Jurkat, Clone E6-1 (cell line): Measurements from ENCODE around the gene OASL.
"Not testable (repeated sequence)": the region's sequence is repeated elsewhere in the genome, so short reads cannot be mapped to it uniquely, and the experiment has no call there.

ENCODE experiments used
- DNase-seq: peaks from one replicate; pipeline ENCODE4 v3.0.0-alpha.2; 2011; ENCODE audit warnings: low read depth, low spot score
- H3K4me3 ChIP-seq: 2 replicates; pipeline ENCODE4 v1.5.1; 2011; ENCODE audit warnings: mild to moderate bottlenecking, low read length, control low read depth, moderate library complexity

OASL gene

GRCh38 chr12:121060149-121061001 lies 21.3 kb upstream of the OASL start:
- DNase-seq, result peak; percentile 70
- peak overlapping the region; percentile 27 for H3K4me3 ChIP-seq

GRCh38 chr12:121059031-121059898 lies 20.2 kb upstream of the OASL start:
- DNase-seq, result no peak
- no peak overlapping the region for H3K4me3 ChIP-seq

- no peak for DNase-seq
- H3K4me3 ChIP-seq, result no peak overlapping the region
Observed at GRCh38 chr12:121057794-121058193, 18.7 kb upstream of the OASL start.

GRCh38 chr12:121053706-121054105 lies 14.7 kb upstream of the OASL start:
- no peak overlapping the region for H3K4me3 ChIP-seq
- no peak for DNase-seq

GRCh38 chr12:121050725-121051124 lies 11.7 kb upstream of the OASL start:
- DNase-seq, result no peak

GRCh38 chr12:121048442-121048841 lies 9.4 kb upstream of the OASL start:
- no peak overlapping the region for H3K4me3 ChIP-seq
- DNase-seq, result no peak

More at GRCh38 chr12:121050725-121051124, 11.7 kb upstream of the OASL start:
- H3K4me3 ChIP-seq, result no peak overlapping the region

- H3K4me3 ChIP-seq, DNase-seq: not testable (repeated sequence)
Observed at GRCh38 chr12:121047400-121047799, 8.4 kb upstream of the OASL start.

- no peak for DNase-seq
- H3K4me3 ChIP-seq, result no peak overlapping the region
Observed at GRCh38 chr12:121043067-121043466, 4.0 kb upstream of the OASL start.

GRCh38 chr12:121036810-121037326 lies 2.2 kb downstream of the OASL start:
- no peak overlapping the region for H3K4me3 ChIP-seq
- no peak for DNase-seq

GRCh38 chr12:121034616-121035305 lies 4.3 kb downstream of the OASL start:
- H3K4me3 ChIP-seq, result no peak overlapping the region
- DNase-seq, result no peak

- DNase-seq, result no peak
- H3K4me3 ChIP-seq, result no peak overlapping the region
Observed at GRCh38 chr12:121033625-121034349, 5.3 kb downstream of the OASL start.

GRCh38 chr12:121030576-121031212 lies 8.4 kb downstream of the OASL start:
- DNase-seq, result no peak
- H3K4me3 ChIP-seq, result no peak overlapping the region

GRCh38 chr12:121026274-121027045 lies 12.6 kb downstream of the OASL start:
- no peak for DNase-seq

GRCh38 chr12:121025442-121026226 lies 13.4 kb downstream of the OASL start:
- H3K4me3 ChIP-seq, result no peak overlapping the region
- no peak for DNase-seq

More at GRCh38 chr12:121026274-121027045, 12.6 kb downstream of the OASL start:
- H3K4me3 ChIP-seq, result no peak overlapping the region

- no peak overlapping the region for H3K4me3 ChIP-seq
- DNase-seq, result no peak
Observed at GRCh38 chr12:121023799-121024198, 15.2 kb downstream of the OASL start.

GRCh38 chr12:121022713-121023112 lies 16.3 kb downstream of the OASL start:
- no peak for DNase-seq
- no peak overlapping the region for H3K4me3 ChIP-seq

- H3K4me3 ChIP-seq, result no peak overlapping the region
- no peak for DNase-seq
Observed at GRCh38 chr12:121021754-121022153, 17.3 kb downstream of the OASL start.
